GM18951 (cell line): ENCODE measurements around the gene PRLR.

Experiments used
- POLR2A ChIP-seq: IDR thresholded peaks from 4 replicates; pipeline ENCODE4 v1.6.1; 2011; ENCODE audit warnings: mild to moderate bottlenecking; ENCODE audit not compliant: insufficient read length, insufficient read depth; ENCODE audit errors: extremely low read depth
- in situ Hi-C: fragments of 300-500 bp; cut with MboI; formaldehyde crosslinking; loops from one replicate; pipeline ENCODE4 v1.12.0; 2022; ENCODE audit warnings: low sequenced_read_pairs, mixed read lengths, inconsistent platforms; ENCODE audit not compliant: unreplicated experiment

PRLR gene

GRCh38 chr5:35003018-35003957, 227.0 kb downstream of the PRLR start:
- in situ Hi-C loops = loop anchor here (10.0 kb wide), 1 partner anchor 48 kb away; no protein-coding TSS in a partner anchor
- TF ChIP-seq POLR2A = no peak

- TF ChIP-seq POLR2A = no peak
- in situ Hi-C loops = loop anchor here (10.0 kb wide), 1 partner anchor 48 kb away; no protein-coding TSS in a partner anchor
Observed at GRCh38 chr5:35002459-35002858, 227.8 kb downstream of the PRLR start.

- no peak for TF ChIP-seq POLR2A
- in situ Hi-C loops = loop anchor here (10.0 kb wide), 1 partner anchor 47 kb away; no protein-coding TSS in a partner anchor
Observed at GRCh38 chr5:35001842-35002241, 228.4 kb downstream of the PRLR start.
